SH-SY5Y (cell line): Measurements from ENCODE around the gene CXXC4.

ENCODE experiments used
- GATA2 ChIP-seq: IDR thresholded peaks from 2 replicates; pipeline ENCODE4 v1.6.1; 2011; ENCODE audit warnings: mild to moderate bottlenecking, low read depth, low read length
- GATA3 ChIP-seq: IDR thresholded peaks from 2 replicates; pipeline ENCODE4 v1.6.1; 2011; ENCODE audit warnings: low read depth, mild to moderate bottlenecking, low read length, moderate library complexity

Gene CXXC4

DNA sequence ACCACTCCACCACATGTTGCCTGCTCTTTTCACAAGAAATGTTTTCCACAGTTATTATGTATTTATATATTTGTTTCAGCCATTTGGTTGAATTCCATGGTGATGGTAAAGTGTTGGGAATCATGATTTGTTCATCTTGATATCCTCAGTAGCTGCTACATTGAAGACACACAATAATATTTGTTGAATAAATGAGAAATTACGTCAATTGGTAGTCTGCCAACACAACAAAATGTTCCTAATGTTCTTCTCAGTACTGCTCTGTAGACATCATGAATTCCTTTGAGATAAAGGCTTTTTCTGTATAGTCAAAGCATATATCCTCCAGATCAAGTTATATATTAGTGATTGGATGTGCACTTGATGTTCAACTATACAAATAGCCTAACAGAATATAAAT is 29.5 kb downstream of the CXXC4 start:
- no peak for TF ChIP-seq GATA2
- TF ChIP-seq GATA3, result no peak

DNA sequence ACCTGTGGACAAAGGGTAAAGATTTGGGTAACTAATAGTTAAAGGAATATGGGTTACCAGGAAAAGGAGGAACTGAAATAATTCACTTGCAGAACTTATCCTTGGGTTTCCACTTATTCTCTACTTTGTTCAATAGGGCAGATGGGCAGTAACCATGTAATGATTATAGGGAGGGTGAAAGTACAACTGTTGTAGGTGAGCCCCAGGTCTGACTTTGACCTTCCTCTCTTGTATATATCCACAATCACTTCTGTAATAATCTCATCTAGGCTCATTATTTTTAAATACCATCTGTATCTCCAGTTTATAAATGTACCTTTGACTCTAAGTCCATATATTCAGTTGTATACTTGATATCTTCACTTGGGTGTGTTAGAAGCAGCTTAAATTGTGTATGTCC is 32.1 kb downstream of the CXXC4 start:
- no peak for TF ChIP-seq GATA3
- TF ChIP-seq GATA2, result no peak

DNA sequence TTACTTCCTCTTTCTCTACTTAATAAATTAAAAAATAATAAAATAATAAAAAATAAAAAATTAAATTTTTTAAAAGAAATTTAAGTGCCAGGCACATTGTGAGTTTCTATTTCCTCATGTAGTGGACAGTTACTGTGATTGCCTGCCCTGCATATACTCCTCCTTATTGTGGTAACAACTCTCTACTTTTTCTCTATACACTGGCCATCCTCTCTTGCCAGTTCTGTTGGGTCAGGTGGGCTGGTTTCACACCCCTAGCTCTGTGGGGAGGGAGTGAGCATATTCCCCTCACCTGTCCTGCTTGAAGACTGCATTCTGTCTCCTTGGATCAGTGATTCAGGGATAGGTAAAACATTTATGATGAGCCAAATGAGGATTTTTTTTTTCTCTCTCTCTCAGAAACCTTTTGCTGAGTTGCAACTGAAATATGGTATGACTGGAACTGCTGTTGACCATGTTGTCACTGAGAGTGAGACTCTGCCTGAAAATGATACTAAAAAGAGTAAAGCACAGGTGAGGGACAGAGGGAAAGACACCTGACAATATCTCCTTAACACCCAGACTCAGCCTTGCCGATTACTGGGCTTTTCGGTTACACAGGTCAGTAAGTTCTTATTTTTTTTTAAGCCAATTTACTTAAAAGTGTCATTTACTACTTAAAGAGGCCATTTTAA is 37.2 kb downstream of the CXXC4 start:
- TF ChIP-seq GATA2 (no peak), GATA3 (no peak)

DNA sequence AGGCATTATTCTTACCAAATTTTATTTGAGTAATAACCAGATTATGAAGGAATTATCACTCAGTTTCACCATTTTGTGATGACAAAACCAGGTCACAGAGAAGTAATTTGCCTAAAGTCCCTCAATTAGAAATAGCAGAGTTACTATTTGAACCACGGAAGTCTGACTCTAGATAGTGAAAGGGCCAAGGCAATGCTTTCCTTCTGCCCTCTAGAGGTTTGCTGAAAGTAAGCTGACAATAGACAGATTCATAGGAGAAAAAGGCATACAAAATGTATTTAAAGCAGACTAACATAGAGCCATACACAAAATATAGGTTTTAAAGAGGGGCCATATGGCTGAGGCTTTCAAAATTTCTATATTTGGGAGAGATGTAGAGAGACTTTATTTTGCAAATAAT is 43.1 kb downstream of the CXXC4 start:
- TF ChIP-seq GATA2 (no peak), GATA3 (no peak)

DNA sequence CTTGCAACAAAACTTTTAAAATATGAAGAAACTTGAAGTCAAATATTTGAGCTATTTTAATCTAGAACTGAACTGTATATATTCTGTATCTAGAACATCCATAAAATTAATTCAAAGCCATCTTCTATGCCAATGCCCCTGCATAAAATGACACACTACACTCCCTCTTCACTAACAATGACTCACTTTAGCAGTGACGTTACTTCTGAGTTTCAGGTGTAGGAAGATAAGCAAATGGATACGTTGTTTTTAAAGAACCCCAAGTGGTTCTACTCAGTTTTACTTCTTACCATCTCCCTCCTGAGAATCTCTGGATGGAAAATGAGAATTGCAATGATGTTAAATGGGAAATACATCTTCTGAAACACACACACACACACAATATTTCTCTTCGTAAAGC is 45.2 kb downstream of the CXXC4 start:
- TF ChIP-seq GATA3, result no peak
- no peak for TF ChIP-seq GATA2

DNA sequence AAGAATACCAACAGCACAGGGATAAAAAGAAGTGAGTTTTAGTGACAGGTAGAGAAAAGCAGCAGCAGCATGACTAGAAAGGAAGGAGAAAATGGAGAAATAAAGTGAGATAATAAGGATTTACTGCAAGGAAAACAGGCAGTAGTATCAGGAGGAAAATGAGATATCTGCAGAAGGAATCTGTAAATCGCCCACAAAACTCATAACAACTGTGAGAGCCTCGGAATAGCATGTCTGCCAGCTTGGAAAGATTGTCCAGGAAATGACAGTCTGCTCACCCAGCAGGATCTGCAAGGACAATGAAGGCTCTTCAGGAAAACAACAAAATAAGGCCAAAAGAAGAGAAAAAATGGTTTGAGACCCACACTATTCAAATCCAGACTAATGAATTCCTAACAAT is 47.4 kb downstream of the CXXC4 start:
- TF ChIP-seq GATA2 (no peak), GATA3 (no peak)

DNA sequence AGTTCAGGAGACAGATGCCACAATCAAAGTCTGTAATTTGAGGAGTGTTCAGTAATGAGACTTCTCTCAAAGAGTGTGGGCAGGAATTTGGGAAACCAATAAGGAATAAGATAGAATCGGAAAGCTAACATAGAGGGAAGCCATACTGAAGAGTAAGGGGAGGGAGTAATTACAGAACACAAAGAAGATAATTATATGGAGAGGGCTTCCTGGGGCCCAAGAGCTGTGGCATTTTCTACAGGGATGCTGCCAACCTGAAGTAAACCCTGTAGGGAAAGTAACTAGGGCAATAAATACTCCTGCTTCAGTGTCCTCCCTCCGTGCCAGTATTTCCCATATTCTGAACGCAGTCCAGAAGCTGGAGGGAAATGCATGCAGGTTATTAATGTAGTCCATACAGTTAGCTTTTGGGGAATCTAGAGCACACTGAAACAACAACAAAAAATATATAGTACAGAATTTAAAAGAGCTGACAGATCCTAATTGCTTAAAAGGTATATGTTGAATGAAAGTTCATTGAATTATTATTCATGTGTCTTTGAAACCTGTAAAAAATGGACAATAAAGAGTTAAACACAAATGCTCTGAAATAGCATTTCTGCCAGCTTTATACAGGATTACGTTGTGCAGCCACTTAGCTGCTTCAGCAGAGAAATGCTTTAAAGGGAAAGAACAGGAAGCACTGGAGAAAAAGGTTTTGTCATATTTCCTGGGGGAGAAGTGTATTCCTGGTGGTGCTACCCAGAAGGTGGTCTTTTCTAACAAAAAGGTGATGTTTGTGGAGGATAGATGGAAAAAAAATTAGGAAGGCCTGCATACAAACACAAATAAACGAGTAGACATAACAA is 48.0 kb downstream of the CXXC4 start:
- TF ChIP-seq GATA2 (no peak), GATA3 (no peak)

DNA sequence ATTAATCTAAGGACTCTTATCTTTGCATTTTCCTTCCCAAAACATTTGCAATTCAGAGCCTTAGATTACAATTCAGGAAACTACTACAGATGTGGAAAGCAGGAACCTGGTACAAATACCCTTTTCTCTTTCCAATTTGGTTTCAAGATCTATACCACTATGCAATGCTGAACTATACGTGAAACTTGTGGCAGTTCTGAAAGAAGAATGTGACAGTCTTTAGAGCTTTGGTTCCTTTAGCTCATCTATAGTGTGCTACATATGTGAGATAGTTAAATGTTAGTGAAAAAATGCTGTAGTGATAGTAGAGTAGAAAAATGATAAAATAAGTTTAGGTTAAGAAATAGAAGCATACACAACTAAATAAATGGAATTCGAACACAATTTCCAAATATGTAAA is 50.0 kb downstream of the CXXC4 start:
- TF ChIP-seq GATA2 (no peak), GATA3 (no peak)

DNA sequence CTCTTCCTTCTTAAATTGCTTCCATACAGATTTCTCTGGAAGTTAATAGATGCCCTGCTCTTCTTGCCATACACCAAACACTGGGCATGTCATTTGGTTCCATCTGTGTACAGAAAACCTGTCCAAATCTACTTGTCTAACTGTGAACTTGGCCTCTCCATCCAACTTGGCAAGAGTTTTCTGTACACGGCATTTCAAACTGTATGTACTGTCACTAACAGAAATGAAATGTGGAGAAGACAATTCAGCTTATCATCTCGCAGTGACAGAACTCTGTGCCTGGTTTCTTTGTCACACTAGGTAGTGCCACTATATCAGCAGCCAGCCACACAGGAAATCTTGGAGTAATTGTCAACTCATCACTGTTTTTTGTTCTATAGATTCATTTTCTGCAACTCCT is 58.2 kb downstream of the CXXC4 start:
- no peak for TF ChIP-seq GATA2
- TF ChIP-seq GATA3, result no peak

DNA sequence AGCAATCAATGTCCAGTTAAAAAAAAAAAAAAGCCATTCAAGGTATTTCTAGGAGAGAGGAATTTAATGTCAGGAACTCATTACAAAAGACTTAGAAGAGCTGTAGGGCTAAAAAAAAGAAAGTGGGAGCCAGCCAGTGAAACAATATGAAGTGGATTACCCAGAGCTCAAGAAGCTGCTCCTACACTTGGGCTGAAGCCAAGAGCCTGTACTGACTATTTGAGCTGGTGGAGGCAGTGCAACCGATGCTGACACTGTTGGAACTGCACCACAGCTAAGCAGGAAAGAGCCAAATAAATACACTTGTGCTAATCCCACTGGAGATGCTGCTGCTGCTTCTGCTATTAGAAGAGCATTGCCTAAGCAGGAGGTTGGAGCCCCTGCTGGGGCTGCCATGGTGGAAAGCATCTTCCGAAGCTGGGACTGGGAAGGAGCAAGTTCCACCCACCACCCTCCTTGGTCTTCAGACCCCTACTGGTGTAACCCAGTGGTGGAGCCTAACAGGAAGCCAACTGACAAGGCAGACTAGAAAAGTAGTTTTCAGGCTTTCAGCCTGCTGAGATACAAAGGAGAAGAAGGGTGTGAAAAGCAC is 65.4 kb downstream of the CXXC4 start:
- TF ChIP-seq GATA3 (no peak), GATA2 (no peak)

DNA sequence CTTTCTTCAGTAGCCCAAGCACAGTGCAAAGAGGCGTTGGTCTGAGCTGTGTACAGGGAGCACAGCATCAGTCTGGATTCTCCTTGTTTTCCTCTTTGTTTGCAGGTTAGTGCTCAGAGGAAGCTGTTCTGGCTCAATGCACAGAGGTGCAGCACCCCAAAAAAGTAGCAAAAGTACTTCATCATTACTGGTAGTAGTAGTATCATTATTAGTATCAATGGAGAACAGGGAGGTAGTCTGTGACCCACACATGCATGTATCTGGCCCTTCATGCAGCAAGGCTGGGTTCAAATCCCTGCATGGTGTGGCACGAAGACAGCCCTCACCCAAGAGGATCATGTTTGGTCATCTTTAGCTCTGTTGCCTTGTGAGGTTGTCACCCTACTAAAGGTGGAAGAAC is 68.7 kb downstream of the CXXC4 start:
- TF ChIP-seq GATA3, result no peak
- no peak for TF ChIP-seq GATA2

DNA sequence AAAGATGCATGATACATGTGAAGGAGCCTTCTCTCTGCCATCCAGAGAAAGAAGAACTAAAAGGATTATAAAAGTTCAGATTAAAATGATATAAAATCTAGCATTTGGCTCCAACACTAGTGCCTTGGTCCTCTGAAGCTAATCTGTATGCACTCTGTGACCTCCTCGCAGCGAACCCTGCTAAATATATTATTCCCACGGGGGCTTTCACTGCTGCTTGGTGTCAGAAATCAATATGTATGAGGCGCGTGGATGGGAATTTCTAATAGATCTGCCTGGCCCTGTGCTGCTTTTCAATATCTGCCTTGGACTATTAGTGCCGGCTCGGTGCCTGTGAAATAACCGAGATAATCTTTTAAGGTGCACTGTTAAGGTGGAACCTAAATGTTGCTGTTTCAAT is 69.7 kb downstream of the CXXC4 start:
- TF ChIP-seq GATA2 (peak; percentile 43; the same call in 1 of the 2 replicates), GATA3 (no peak)

DNA sequence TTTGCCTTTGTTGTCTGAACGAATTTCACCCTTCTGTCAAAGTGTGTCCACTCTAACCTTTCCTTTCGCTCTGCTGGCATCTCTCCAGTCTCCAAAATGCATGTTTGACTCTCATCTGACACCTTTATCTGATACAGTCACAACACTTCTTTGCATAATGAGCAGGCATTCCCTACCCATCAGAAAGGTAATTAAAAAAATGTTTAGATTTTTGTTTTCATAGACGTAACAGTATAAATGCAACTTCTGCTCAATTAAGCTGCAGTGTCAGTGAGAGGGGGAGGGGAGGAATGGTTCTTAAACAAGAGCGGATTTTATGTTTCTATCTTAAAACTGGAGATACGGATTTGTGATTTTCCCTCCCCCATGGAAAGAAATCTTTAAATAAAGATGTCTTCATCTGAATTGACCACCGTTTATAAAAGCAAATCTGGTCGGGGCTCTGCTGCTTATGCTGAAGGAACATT is 70.2 kb downstream of the CXXC4 start:
- TF ChIP-seq GATA3, result no peak

DNA sequence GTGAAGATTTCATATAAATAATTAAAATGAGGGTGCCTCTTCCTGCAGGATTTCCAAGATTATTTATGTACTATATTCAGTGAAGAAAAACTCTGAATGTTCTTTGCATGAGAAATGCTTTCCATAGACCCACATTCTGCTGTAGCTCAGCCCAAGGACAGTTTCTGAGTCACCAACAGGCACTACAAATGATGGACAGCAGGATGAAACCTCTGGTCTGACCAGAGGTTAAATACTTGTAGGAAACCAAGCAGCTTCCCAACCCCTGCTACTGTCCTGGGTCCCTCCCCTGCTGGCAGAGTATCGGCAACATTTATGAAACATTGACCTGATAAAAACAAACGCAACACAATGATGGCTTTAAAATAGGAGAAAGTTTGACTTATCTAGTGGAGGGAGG is 73.1 kb downstream of the CXXC4 start:
- TF ChIP-seq GATA2 (no peak), GATA3 (no peak)

DNA sequence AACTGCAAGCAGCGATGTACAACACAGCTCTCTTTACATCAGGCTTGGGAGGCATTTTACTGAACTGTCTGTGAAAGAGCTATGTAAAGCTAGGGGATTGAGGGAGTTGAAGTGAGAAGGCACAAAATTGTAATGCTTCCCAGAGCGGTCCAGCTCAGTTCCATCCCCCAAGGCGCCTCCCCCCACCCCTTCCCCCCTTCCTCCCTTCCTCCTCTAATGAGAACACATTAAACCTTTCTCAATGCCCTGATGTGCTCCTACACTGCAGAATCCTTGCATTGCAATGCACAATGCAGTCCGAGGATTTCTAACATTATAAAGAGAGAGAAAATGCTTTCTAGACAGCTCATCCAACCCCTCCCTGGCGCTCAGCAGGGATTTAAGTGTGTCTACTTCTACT is 73.9 kb downstream of the CXXC4 start:
- TF ChIP-seq GATA2, result no peak
- no peak for TF ChIP-seq GATA3
